ENCODE measurements around the gene RAB4A.
"Not testable (repeated sequence)": the region's sequence is repeated elsewhere in the genome, so short reads cannot be mapped to it uniquely, and the experiment has no call there.

RAB4A gene

GRCh38 chr1:229287267-229287666 lies 16.4 kb downstream of the RAB4A start:
- WGBS (ENCODE audit: extremely low coverage, insufficient coverage, insufficient read length) = no CpG with 5 or more reads among the region's 1 CpG
- no peaks in the 10 kb centered on the region for H3K79me1 ChIP-seq (ENCODE audit: low read length)

GRCh38 chr1:229288516-229288915 lies 17.6 kb downstream of the RAB4A start:
- WGBS (ENCODE audit: extremely low coverage, insufficient coverage, insufficient read length) = no CpG with 5 or more reads among the region's 1 CpG
- no peaks in the 10 kb centered on the region for H3K79me1 ChIP-seq (ENCODE audit: low read length)
- H4K12ac ChIP-seq (ENCODE audit: low read depth, low read length) = no peak overlapping the region
- peaks cover 2 to 4% of the 10 kb centered on the region in 2 experiments for H3K36me3 ChIP-seq (ENCODE audit: control insufficient read depth in 1 of 2, insufficient read depth in 2 of 2, low read length in 2 of 2)
- H2AFZ ChIP-seq (ENCODE audit: insufficient read depth, low read length, poor library complexity) = no peak overlapping the region
- H3K14ac ChIP-seq (ENCODE audit: low read length) = no peak overlapping the region
- no peaks in the 10 kb centered on the region for H3K9me3 ChIP-seq (ENCODE audit: insufficient read depth, low read depth, low read length)
- no peaks in the 10 kb centered on the region for H3K27me3 ChIP-seq (ENCODE audit: insufficient read depth, low read length)
- H3K23ac ChIP-seq (ENCODE audit: low read length) = no peak overlapping the region
- no peak overlapping the region for H2BK5ac ChIP-seq (ENCODE audit: low read depth, low read length, poor library complexity)
- no peak overlapping the region for H3K4me2 ChIP-seq (ENCODE audit: low read length)
- no peak for DNase-seq
- no peak overlapping the region for H2AK5ac ChIP-seq (ENCODE audit: low read length)
- no peaks in the 10 kb centered on the region for H3K4me1 ChIP-seq (ENCODE audit: control insufficient read depth in 1 of 2, insufficient read depth in 2 of 2, low read length in 2 of 2)
- no peak overlapping the region for H3K9ac ChIP-seq (ENCODE audit: low read length)
- H4K8ac ChIP-seq (ENCODE audit: low read depth, low read length) = no peak overlapping the region
- H2BK12ac ChIP-seq (ENCODE audit: low read length) = no peak overlapping the region
- no peak overlapping the region for H3K4me3 ChIP-seq (ENCODE audit: low read depth, low read length)
- H2BK120ac ChIP-seq (ENCODE audit: insufficient read depth, low read length, poor library complexity) = no peak overlapping the region
- no peak overlapping the region for H4K91ac ChIP-seq (ENCODE audit: low read depth, low read length)
- H3K18ac ChIP-seq (ENCODE audit: low read length) = no peak overlapping the region
- H3K27ac ChIP-seq (ENCODE audit: low read depth, low read length) = no peak overlapping the region
- H3K79me2 ChIP-seq (ENCODE audit: control insufficient read depth, insufficient read depth, low read length, poor library complexity) = no peaks in the 10 kb centered on the region
- no peak overlapping the region for H3K4ac ChIP-seq (ENCODE audit: low read depth, low read length)

More at GRCh38 chr1:229287267-229287666, 16.4 kb downstream of the RAB4A start:
- no peak overlapping the region for H2BK120ac ChIP-seq (ENCODE audit: insufficient read depth, low read length, poor library complexity)
- H4K8ac ChIP-seq (ENCODE audit: low read depth, low read length) = no peak overlapping the region
- H3K27ac ChIP-seq (ENCODE audit: low read depth, low read length) = no peak overlapping the region
- no peak overlapping the region for H3K4ac ChIP-seq (ENCODE audit: low read depth, low read length)
- H3K4me1 ChIP-seq (ENCODE audit: control insufficient read depth in 1 of 2, insufficient read depth in 2 of 2, low read length in 2 of 2) = peaks cover 0 to 2% of the 10 kb centered on the region in 2 experiments
- H3K18ac ChIP-seq (ENCODE audit: low read length) = no peak overlapping the region
- H3K36me3 ChIP-seq (ENCODE audit: control insufficient read depth in 1 of 2, insufficient read depth in 2 of 2, low read length in 2 of 2) = peaks cover 2% of the 10 kb centered on the region in 2 experiments
- H3K14ac ChIP-seq (ENCODE audit: low read length) = no peak overlapping the region
- no peak overlapping the region for H4K91ac ChIP-seq (ENCODE audit: low read depth, low read length)
- no peak overlapping the region for H2AK5ac ChIP-seq (ENCODE audit: low read length)
- H2BK5ac ChIP-seq (ENCODE audit: low read depth, low read length, poor library complexity) = no peak overlapping the region
- H3K23ac ChIP-seq (ENCODE audit: low read length) = no peak overlapping the region
- no peak overlapping the region for H4K12ac ChIP-seq (ENCODE audit: low read depth, low read length)
- H3K9me3 ChIP-seq (ENCODE audit: insufficient read depth, low read depth, low read length) = no peaks in the 10 kb centered on the region
- no peak overlapping the region for H2AFZ ChIP-seq (ENCODE audit: insufficient read depth, low read length, poor library complexity)
- no peaks in the 10 kb centered on the region for H3K27me3 ChIP-seq (ENCODE audit: insufficient read depth, low read length)
- H3K9ac ChIP-seq (ENCODE audit: low read length) = no peak overlapping the region
- no peak for DNase-seq
- H3K4me3 ChIP-seq (ENCODE audit: low read depth, low read length) = no peak overlapping the region
- H3K4me2 ChIP-seq (ENCODE audit: low read length) = no peak overlapping the region
- peaks cover 3% of the 10 kb centered on the region for H3K79me2 ChIP-seq (ENCODE audit: control insufficient read depth, insufficient read depth, low read length, poor library complexity)
- H2BK12ac ChIP-seq (ENCODE audit: low read length) = no peak overlapping the region

- no CpG with 5 or more reads among the region's 4 CpGs for WGBS (ENCODE audit: extremely low coverage, insufficient coverage, insufficient read length)
These were observed 20.8 kb downstream of the RAB4A start for GRCh38 chr1:229291686-229292085.

GRCh38 chr1:229293528-229294204 lies 22.8 kb downstream of the RAB4A start:
- Histone ChIP-seq H3K9me3 (ENCODE audit: insufficient read depth, low read depth, low read length) (no peaks in the 10 kb centered on the region), H2AK5ac (ENCODE audit: low read length) (no peak overlapping the region), H3K4me1 (ENCODE audit: control insufficient read depth in 1 of 2, insufficient read depth in 2 of 2, low read length in 2 of 2) (peaks cover 0 to 4% of the 10 kb centered on the region in 2 experiments), H3K4me3 (ENCODE audit: low read depth, low read length) (no peak overlapping the region), H3K27ac (ENCODE audit: low read depth, low read length) (no peak overlapping the region), H4K91ac (ENCODE audit: low read depth, low read length) (no peak overlapping the region), H3K23ac (ENCODE audit: low read length) (no peak overlapping the region), H2AFZ (ENCODE audit: insufficient read depth, low read length, poor library complexity) (no peak overlapping the region), H2BK5ac (ENCODE audit: low read depth, low read length, poor library complexity) (no peak overlapping the region), H3K18ac (ENCODE audit: low read length) (no peak overlapping the region), H4K8ac (ENCODE audit: low read depth, low read length) (no peak overlapping the region), H3K27me3 (ENCODE audit: insufficient read depth, low read length) (no peaks in the 10 kb centered on the region), H3K36me3 (ENCODE audit: control insufficient read depth in 1 of 2, insufficient read depth in 2 of 2, low read length in 2 of 2) (peaks cover 2 to 6% of the 10 kb centered on the region in 2 experiments), H2BK120ac (ENCODE audit: insufficient read depth, low read length, poor library complexity) (no peak overlapping the region), H2BK12ac (ENCODE audit: low read length) (no peak overlapping the region), H3K4me2 (ENCODE audit: low read length) (no peak overlapping the region), H3K14ac (ENCODE audit: low read length) (no peak overlapping the region), H3K79me1 (ENCODE audit: low read length) (peaks cover 3% of the 10 kb centered on the region), H3K9ac (ENCODE audit: low read length) (no peak overlapping the region), H3K4ac (ENCODE audit: low read depth, low read length) (no peak overlapping the region), H4K12ac (ENCODE audit: low read depth, low read length) (no peak overlapping the region), H3K79me2 (ENCODE audit: control insufficient read depth, insufficient read depth, low read length, poor library complexity) (no peaks in the 10 kb centered on the region)
- WGBS (ENCODE audit: extremely low coverage, insufficient coverage, insufficient read length) = no CpG with 5 or more reads among the region's 10 CpGs
- no peak for DNase-seq

More at GRCh38 chr1:229291686-229292085, 20.8 kb downstream of the RAB4A start:
- not testable (repeated sequence) for H3K14ac ChIP-seq (ENCODE audit: low read length); H3K4ac ChIP-seq (ENCODE audit: low read depth, low read length); H3K27ac ChIP-seq (ENCODE audit: low read depth, low read length); H2BK120ac ChIP-seq (ENCODE audit: insufficient read depth, low read length, poor library complexity); H3K79me1 ChIP-seq (ENCODE audit: low read length); H2BK5ac ChIP-seq (ENCODE audit: low read depth, low read length, poor library complexity); H3K9me3 ChIP-seq (ENCODE audit: insufficient read depth, low read depth, low read length); H3K23ac ChIP-seq (ENCODE audit: low read length); H3K36me3 ChIP-seq (ENCODE audit: control insufficient read depth in 1 of 2, insufficient read depth in 2 of 2, low read length in 2 of 2); H4K8ac ChIP-seq (ENCODE audit: low read depth, low read length); H3K27me3 ChIP-seq (ENCODE audit: insufficient read depth, low read length); H3K18ac ChIP-seq (ENCODE audit: low read length); H3K4me3 ChIP-seq (ENCODE audit: low read depth, low read length); H4K91ac ChIP-seq (ENCODE audit: low read depth, low read length); H4K12ac ChIP-seq (ENCODE audit: low read depth, low read length); H3K4me1 ChIP-seq (ENCODE audit: control insufficient read depth in 1 of 2, insufficient read depth in 2 of 2, low read length in 2 of 2); H3K79me2 ChIP-seq (ENCODE audit: control insufficient read depth, insufficient read depth, low read length, poor library complexity); H2AK5ac ChIP-seq (ENCODE audit: low read length); H3K4me2 ChIP-seq (ENCODE audit: low read length); H2BK12ac ChIP-seq (ENCODE audit: low read length); H2AFZ ChIP-seq (ENCODE audit: insufficient read depth, low read length, poor library complexity); DNase-seq; H3K9ac ChIP-seq (ENCODE audit: low read length)

All from trophoblast cell (in vitro differentiated cells and primary cell).